Measurements from ENCODE around the gene PLXNB1. TPM values are rescaled to one million over a fixed set of nuclear protein-coding genes. Genes with fewer than 3 reads are reported as not detected.

Gene PLXNB1
- total RNA-seq, 1 experiment from 2014 or later: 35.6 TPM

GRCh38 chr3:48420561-48420960, 9.3 kb downstream of the PLXNB1 start:
- intact Hi-C loops (cut with micrococcal nuclease): no loop called here
- ChIA-PET POLR2A (no interaction called here), RAD21 (ENCODE audit: low non-redundant PET in 1 of 2, low total read pairs in 2 of 2, uncharacterized antibody in 2 of 2, unreplicated experiment in 2 of 2) (no interaction called here), CTCF (interaction anchor here (0.7 kb wide), 1 partner anchor 20 kb away, joined by 3 read pairs; no protein-coding TSS in a partner anchor)
- no TSS peak for BruUV-seq (replicated peaks)
- H4K20me1 ChIP-seq (ENCODE audit: insufficient read depth): no peaks in the 10 kb centered on the region
- H3K4me1 ChIP-seq (ENCODE audit: control insufficient read depth in 1 of 2, insufficient read depth in 2 of 2, low read length in 2 of 2): no peaks in the 10 kb centered on the region
- H3K27ac ChIP-seq (ENCODE audit: low read depth, low read length): no peak overlapping the region
- no peak overlapping the region for H3K4me2 ChIP-seq (ENCODE audit: low read length)
- no peaks in the 10 kb centered on the region for H3K79me2 ChIP-seq (ENCODE audit: insufficient read depth, low read length)
- H3K9me2 ChIP-seq (ENCODE audit: insufficient read depth): no peaks in the 10 kb centered on the region
- H3K9me3 ChIP-seq (ENCODE audit: control insufficient read depth in 1 of 2, insufficient read depth in 1 of 2, low read depth in 1 of 2, low read length in 2 of 2): no peaks in the 10 kb centered on the region
- no peak overlapping the region for H3K4me3 ChIP-seq (replicated peaks in 1 of 2; ENCODE audit: low read depth in 1 of 2, low read length in 2 of 2)
- no peak for ATAC-seq
- H3K27me3 ChIP-seq (ENCODE audit: insufficient read depth, low read length): no peaks in the 10 kb centered on the region
- no peaks in the 10 kb centered on the region; a peak in 1 of 4 replicates for H3K36me3 ChIP-seq (ENCODE audit: control insufficient read depth in 1 of 2, insufficient read depth in 2 of 2, low read length in 2 of 2)
- DNase-seq (ENCODE audit: low read depth, low spot score): no peak
- H2AFZ ChIP-seq (ENCODE audit: low read depth, low read length, poor library complexity, severe bottlenecking): no peak overlapping the region
- TF ChIP-seq ZFX (IDR thresholded peaks at IDR 0.05) (no peak), SIN3A (IDR thresholded peaks at IDR 0.05; ENCODE audit: low read depth) (no peak), EZH2phosphoT487 (IDR thresholded peaks at IDR 0.05; ENCODE audit: borderline replicate concordance) (no peak), FOSL1 (IDR thresholded peaks at IDR 0.05; ENCODE audit: low read depth) (no peak), POLR2A (IDR thresholded peaks at IDR 0.05; ENCODE audit: borderline replicate concordance, extremely low read depth, insufficient read depth, insufficient read length) (no peak), EGR1 (IDR thresholded peaks at IDR 0.05; ENCODE audit: low read depth) (no peak)
- no peak overlapping the region for H3K9ac ChIP-seq (ENCODE audit: low read length)

DNA sequence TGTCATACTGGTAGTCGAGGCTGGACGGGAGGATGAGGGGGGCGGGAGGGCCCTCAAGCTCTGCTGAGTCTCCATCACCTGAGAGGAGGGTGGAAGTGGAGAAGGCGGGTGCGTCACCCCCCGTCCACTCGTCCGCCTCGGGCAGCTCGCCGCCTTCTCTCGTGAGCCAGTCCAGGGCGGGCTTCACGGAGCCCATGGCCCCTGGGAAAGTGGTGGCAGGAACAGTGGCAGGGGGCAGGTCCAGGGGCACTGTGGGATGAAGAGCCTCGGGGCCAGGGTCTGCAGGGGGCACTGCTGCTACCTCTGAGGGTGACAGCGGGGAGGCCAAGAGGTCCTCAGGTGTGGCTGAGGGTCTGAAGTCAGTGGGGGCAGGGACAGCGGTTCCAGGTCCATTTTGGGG, 10.3 kb downstream of the PLXNB1 start:
- Histone ChIP-seq H3K9me3 (ENCODE audit: control insufficient read depth in 1 of 2, insufficient read depth in 1 of 2, low read depth in 1 of 2, low read length in 2 of 2) (no peaks in the 10 kb centered on the region), H3K4me3 (replicated peaks in 1 of 2; ENCODE audit: low read depth in 1 of 2, low read length in 2 of 2) (no peak overlapping the region), H3K4me1 (ENCODE audit: control insufficient read depth in 1 of 2, insufficient read depth in 2 of 2, low read length in 2 of 2) (no peaks in the 10 kb centered on the region), H3K27me3 (ENCODE audit: insufficient read depth, low read length) (no peaks in the 10 kb centered on the region), H3K36me3 (ENCODE audit: control insufficient read depth in 1 of 2, insufficient read depth in 2 of 2, low read length in 2 of 2) (no peaks in the 10 kb centered on the region; a peak in 1 of 4 replicates), H4K20me1 (ENCODE audit: insufficient read depth) (no peaks in the 10 kb centered on the region), H3K4me2 (ENCODE audit: low read length) (no peak overlapping the region), H2AFZ (ENCODE audit: low read depth, low read length, poor library complexity, severe bottlenecking) (no peak overlapping the region), H3K9me2 (ENCODE audit: insufficient read depth) (no peaks in the 10 kb centered on the region), H3K9ac (ENCODE audit: low read length) (no peak overlapping the region), H3K79me2 (ENCODE audit: insufficient read depth, low read length) (no peaks in the 10 kb centered on the region), H3K27ac (ENCODE audit: low read depth, low read length) (no peak overlapping the region)
- TF ChIP-seq CEBPB (IDR thresholded peaks at IDR 0.05; ENCODE audit: low read depth) (no peak), FOSL1 (IDR thresholded peaks at IDR 0.05; ENCODE audit: low read depth) (no peak), JUND (IDR thresholded peaks at IDR 0.05) (no peak), ATF3 (IDR thresholded peaks at IDR 0.05) (no peak), EGR1 (IDR thresholded peaks at IDR 0.05; ENCODE audit: low read depth) (no peak), POLR2A (IDR thresholded peaks at IDR 0.05; ENCODE audit: borderline replicate concordance, extremely low read depth, insufficient read depth, insufficient read length) (no peak), EZH2 (IDR thresholded peaks at IDR 0.05) (no peak), POLR2AphosphoS5 (IDR thresholded peaks at IDR 0.05; ENCODE audit: low read depth, low read length) (no peak)
- TF ChIP-seq, protein P1, sequence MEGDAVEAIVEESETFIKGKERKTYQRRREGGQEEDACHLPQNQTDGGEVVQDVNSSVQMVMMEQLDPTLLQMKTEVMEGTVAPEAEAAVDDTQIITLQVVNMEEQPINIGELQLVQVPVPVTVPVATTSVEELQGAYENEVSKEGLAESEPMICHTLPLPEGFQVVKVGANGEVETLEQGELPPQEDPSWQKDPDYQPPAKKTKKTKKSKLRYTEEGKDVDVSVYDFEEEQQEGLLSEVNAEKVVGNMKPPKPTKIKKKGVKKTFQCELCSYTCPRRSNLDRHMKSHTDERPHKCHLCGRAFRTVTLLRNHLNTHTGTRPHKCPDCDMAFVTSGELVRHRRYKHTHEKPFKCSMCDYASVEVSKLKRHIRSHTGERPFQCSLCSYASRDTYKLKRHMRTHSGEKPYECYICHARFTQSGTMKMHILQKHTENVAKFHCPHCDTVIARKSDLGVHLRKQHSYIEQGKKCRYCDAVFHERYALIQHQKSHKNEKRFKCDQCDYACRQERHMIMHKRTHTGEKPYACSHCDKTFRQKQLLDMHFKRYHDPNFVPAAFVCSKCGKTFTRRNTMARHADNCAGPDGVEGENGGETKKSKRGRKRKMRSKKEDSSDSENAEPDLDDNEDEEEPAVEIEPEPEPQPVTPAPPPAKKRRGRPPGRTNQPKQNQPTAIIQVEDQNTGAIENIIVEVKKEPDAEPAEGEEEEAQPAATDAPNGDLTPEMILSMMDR (IDR thresholded peaks at IDR 0.05 in 2 of 3, conservative IDR thresholded peaks at IDR 0.05 in 1 of 3; ENCODE audit: borderline replicate concordance in 1 of 3, insufficient read depth in 1 of 3, low read depth in 2 of 3, low read length in 2 of 3): no peak
- ChIA-PET POLR2A (no interaction called here), RAD21 (ENCODE audit: low non-redundant PET in 1 of 2, low total read pairs in 2 of 2, uncharacterized antibody in 2 of 2, unreplicated experiment in 2 of 2) (no interaction called here), CTCF (interaction anchor here (0.7 kb wide), 1 partner anchor 17 kb away, joined by 3 read pairs; no protein-coding TSS in a partner anchor)
- intact Hi-C loops (cut with micrococcal nuclease): no loop called here
- no peak for DNase-seq (ENCODE audit: low read depth, low spot score)
- BruUV-seq (replicated peaks): no TSS peak
- ATAC-seq: no peak
